ENCODE measurements around the gene SGSM1. TPM values are rescaled to one million over a fixed set of nuclear protein-coding genes. Genes with fewer than 3 reads are reported as not detected.

SGSM1 gene
- total RNA-seq, 1 donor from 2014 or later, result under 0.01 TPM

DNA sequence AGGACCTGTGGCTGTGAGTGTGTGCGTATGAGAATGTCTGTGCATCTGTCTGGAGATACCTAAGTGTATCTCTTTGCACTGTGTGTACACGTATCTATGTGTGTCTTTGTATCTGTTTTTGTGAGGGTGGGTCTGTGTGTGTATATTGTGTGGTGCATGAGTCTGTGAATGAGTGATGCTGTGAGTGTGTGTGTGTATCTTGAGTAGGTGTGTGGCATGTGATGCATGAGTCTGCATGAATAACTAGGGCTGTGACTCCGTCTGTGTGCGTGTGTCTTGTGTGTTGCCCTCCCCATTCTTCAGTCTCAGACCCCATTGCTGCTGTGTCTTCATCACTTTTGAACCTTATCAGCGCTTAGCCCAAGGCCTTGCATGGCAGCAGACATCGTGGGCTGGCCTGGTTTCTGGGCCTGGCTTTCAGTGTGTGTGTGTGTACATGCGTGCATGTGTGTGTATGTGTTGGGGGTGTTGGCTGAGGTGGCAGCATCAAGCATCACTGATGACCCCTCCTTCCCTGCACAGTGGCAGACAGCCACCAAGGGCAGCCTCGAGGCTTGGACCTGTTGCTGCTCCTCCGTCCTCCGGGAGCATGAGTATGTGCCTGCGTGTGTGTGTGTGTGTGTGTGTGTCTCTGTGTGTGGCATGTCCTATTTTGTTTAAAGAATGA lies 1.4 kb downstream of the SGSM1 start:
- no peaks in the 10 kb centered on the region for H3K36me3 ChIP-seq (ENCODE audit: control insufficient read depth in 3 of 3, insufficient read depth in 3 of 3, low read length in 3 of 3)
- no peak overlapping the region for H3K4me3 ChIP-seq (ENCODE audit: low read length in 3 of 3)
- no peaks in the 10 kb centered on the region for H3K9me3 ChIP-seq (ENCODE audit: control insufficient read depth in 3 of 3, low read length in 3 of 3)
- no peak overlapping the region for H3K27ac ChIP-seq (ENCODE audit: low read depth, low read length)
- no peaks in the 10 kb centered on the region for H3K27me3 ChIP-seq (ENCODE audit: control insufficient read depth in 3 of 3, insufficient read depth in 3 of 3, low read length in 3 of 3)
- peaks cover 4 to 12% (median 10%) of the 10 kb centered on the region in 3 donors for H3K4me1 ChIP-seq (ENCODE audit: control insufficient read depth in 3 of 3, insufficient read depth in 3 of 3, low read length in 3 of 3)
- H3K9ac ChIP-seq (ENCODE audit: low read depth in 1 of 3, low read length in 3 of 3), result peak overlapping the region in 1 of 3 donors; percentile 8

DNA sequence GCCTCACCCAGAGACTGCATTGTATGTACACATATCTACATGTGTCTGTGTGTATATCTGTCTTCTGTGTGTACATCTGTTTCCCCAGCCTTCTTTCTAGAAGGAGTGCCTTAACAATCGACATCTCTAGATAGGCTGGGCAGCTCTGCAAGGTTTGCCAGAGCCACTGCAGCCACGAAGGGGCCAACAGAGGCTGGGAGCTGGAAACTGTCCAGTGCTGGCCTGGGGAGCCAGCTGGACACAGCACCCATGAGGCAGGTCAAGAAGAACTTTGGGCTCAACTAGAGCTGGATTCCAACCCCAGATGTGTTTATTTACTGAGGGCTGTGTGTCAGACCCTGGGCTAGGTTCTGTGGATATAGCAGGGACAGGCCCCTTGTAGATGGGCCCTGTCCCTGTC lies 3.3 kb downstream of the SGSM1 start:
- Histone ChIP-seq H3K9ac (ENCODE audit: low read depth in 1 of 3, low read length in 3 of 3) (no peak overlapping the region), H3K9me3 (ENCODE audit: control insufficient read depth in 3 of 3, low read length in 3 of 3) (no peaks in the 10 kb centered on the region), H3K4me3 (ENCODE audit: low read length in 3 of 3) (no peak overlapping the region), H3K4me1 (ENCODE audit: control insufficient read depth in 3 of 3, insufficient read depth in 3 of 3, low read length in 3 of 3) (peaks cover 4 to 12% (median 10%) of the 10 kb centered on the region in 3 donors), H3K27me3 (ENCODE audit: control insufficient read depth in 3 of 3, insufficient read depth in 3 of 3, low read length in 3 of 3) (no peaks in the 10 kb centered on the region), H3K36me3 (ENCODE audit: control insufficient read depth in 3 of 3, insufficient read depth in 3 of 3, low read length in 3 of 3) (no peaks in the 10 kb centered on the region), H3K27ac (ENCODE audit: low read depth, low read length) (no peak overlapping the region)

DNA sequence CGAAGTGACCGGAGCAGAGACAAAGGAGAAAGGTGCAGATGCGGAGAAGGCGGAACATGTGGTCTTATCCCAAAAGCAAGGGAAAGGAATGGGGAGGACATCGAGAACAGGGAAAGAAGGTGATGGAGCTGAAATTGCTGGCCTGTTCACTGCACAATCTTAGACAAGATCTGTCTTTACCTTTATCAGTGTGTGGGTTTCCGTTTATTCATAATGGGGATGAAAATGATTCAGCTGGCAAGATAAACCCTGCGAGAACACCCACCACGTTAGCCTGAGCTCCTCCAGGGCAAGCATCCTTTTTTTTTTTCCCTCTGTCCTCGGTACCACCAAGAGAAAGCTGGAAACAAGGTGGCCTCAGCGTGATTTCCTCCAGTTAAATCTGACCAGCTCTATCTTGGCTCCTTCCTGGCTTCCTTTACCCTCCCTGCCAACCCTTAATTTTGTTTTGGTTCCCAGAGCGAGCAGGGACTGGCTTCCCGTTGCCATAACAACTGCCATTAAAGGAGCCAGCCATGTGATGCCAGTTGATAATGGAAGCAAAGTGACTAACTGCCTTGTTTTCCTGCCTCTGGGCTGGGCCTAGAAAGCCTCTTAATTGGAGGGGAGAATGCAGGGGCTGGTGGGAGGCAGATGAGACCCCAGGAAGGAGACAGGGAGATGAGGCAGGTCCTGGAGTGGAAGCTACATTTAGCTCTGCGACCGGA lies 4.2 kb downstream of the SGSM1 start:
- no peak overlapping the region for H3K27ac ChIP-seq (ENCODE audit: low read depth, low read length)
- H3K4me3 ChIP-seq (ENCODE audit: low read length in 3 of 3), result no peak overlapping the region
- H3K36me3 ChIP-seq (ENCODE audit: control insufficient read depth in 3 of 3, insufficient read depth in 3 of 3, low read length in 3 of 3), result no peaks in the 10 kb centered on the region
- no peak overlapping the region for H3K9ac ChIP-seq (ENCODE audit: low read depth in 1 of 3, low read length in 3 of 3)
- H3K27me3 ChIP-seq (ENCODE audit: control insufficient read depth in 3 of 3, insufficient read depth in 3 of 3, low read length in 3 of 3), result no peaks in the 10 kb centered on the region
- H3K9me3 ChIP-seq (ENCODE audit: control insufficient read depth in 3 of 3, low read length in 3 of 3), result no peaks in the 10 kb centered on the region
- H3K4me1 ChIP-seq (ENCODE audit: control insufficient read depth in 3 of 3, insufficient read depth in 3 of 3, low read length in 3 of 3), result peaks cover 4 to 12% (median 10%) of the 10 kb centered on the region in 3 donors

DNA sequence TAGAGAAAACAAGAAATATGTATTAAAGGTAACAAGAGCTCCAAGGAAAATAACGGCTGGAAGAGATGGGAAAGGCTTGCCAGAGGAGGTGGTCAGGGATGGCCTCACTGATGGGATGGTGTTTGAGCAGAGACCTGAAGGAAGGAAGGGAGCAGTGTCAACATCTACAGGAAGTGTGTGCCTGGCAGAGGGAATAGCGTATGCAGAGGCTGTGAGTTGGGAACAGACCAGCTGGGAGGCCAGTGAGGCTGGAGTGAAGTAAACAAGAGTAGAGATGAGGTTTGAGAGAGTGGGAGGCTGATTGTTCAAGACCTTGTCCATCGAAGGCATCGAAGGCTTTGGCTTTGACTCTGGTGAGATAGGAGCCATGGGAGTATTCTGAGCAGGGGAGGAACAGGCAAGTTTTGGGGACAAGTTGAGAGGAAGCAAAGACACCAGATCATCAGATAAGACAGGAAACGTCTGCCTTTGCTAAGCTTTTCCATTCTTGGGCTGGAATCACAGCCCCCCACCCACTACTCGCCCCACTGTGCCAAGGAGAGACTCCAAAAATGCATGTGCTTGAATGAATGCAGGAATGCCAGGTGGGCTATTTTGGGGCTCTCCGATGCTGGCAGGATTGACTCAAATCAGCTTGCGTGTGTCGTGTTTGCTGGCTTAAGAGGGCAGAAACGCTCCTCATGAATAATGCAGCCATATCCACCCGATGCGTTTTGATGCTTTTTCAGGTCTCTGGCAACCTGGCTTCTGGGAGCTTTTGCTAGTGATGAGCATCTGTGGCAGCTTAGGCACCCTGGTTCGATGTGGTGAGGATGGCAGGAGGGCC lies 7.2 kb downstream of the SGSM1 start:
- peaks cover 0 to 7% (median 0%) of the 10 kb centered on the region in 3 donors for H3K4me1 ChIP-seq (ENCODE audit: control insufficient read depth in 3 of 3, insufficient read depth in 3 of 3, low read length in 3 of 3)
- H3K27ac ChIP-seq (ENCODE audit: low read depth, low read length), result no peak overlapping the region

DNA sequence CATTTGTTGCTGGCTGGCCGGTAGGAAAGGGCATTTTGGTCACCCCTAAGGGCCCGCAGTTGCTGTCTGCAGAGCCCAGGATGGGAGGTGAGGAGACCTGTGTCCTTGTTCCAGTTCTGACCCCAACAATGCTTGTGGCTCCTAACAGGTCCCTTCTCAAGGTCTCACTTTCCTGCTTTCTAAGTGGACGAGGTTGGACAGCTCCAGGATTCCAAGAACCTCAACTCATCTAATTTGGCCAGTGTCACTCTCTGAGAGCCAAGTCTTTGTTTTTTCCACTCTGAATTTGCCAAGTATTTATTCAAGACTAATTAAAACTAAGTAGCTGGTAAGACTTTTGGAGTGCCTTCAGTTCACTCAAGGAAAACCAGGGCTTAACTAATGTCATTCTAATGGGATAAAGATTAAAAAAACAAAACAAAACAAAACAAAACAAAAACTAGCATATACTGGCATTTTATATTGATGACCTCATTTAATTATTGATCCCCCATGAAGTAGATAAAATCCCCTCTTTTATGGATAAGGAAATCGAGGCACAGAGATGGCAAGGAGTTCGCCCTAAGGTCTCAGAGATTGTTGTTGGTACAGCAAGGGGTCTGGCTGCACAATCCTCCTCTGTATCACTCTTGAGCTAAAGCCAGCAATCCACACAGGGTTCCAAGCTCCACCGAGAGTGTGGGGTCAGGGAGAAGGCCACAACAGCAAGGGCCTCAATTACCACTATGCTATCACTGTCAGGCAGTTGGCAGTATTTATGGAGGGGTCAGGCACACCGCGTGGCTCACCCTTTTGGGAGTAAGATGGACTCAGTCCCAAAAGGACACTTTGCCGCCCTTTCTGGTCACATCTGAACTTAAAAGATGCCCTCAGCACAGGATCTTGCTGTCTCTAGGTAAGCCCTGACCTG lies 8.1 kb downstream of the SGSM1 start:
- no peaks in the 10 kb centered on the region for H3K36me3 ChIP-seq (ENCODE audit: control insufficient read depth in 3 of 3, insufficient read depth in 3 of 3, low read length in 3 of 3)
- H3K4me1 ChIP-seq (ENCODE audit: control insufficient read depth in 3 of 3, insufficient read depth in 3 of 3, low read length in 3 of 3), result peaks cover 0 to 7% (median 0%) of the 10 kb centered on the region in 3 donors
- H3K27ac ChIP-seq (ENCODE audit: low read depth, low read length), result no peak overlapping the region
- H3K9me3 ChIP-seq (ENCODE audit: control insufficient read depth in 3 of 3, low read length in 3 of 3), result peaks cover 0 to 2% (median 0%) of the 10 kb centered on the region in 3 donors
- H3K9ac ChIP-seq (ENCODE audit: low read depth in 1 of 3, low read length in 3 of 3), result no peak overlapping the region
- H3K4me3 ChIP-seq (ENCODE audit: low read length in 3 of 3), result no peak overlapping the region
- no peaks in the 10 kb centered on the region for H3K27me3 ChIP-seq (ENCODE audit: control insufficient read depth in 3 of 3, insufficient read depth in 3 of 3, low read length in 3 of 3)

More for the DNA sequence above, 7.2 kb downstream of the SGSM1 start:
- H3K4me3 ChIP-seq (ENCODE audit: low read length in 3 of 3), result no peak overlapping the region
- H3K36me3 ChIP-seq (ENCODE audit: control insufficient read depth in 3 of 3, insufficient read depth in 3 of 3, low read length in 3 of 3), result no peaks in the 10 kb centered on the region
- no peaks in the 10 kb centered on the region for H3K27me3 ChIP-seq (ENCODE audit: control insufficient read depth in 3 of 3, insufficient read depth in 3 of 3, low read length in 3 of 3)
- peaks cover 0 to 2% (median 0%) of the 10 kb centered on the region in 3 donors for H3K9me3 ChIP-seq (ENCODE audit: control insufficient read depth in 3 of 3, low read length in 3 of 3)
- H3K9ac ChIP-seq (ENCODE audit: low read depth in 1 of 3, low read length in 3 of 3), result no peak overlapping the region

DNA sequence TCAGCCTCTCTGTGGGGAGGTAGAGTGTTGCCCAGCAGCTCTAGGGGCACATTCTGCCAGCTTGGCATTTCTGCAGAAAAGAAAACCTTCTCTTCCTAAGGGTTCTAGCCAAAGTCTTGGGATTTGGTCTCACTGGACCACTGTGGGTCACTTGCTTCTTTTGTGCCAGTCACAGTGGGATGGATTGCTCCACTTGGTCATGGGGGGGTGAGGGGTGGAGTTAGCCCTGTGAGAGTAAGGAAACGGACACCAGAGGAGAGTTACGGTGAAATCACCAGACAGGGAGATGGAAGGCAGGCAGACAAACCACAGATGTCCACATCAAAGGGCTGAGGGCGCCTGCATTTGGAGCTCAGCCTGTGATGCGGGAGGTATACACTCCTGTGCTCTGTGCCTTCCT lies 10.8 kb downstream of the SGSM1 start:
- H3K9ac ChIP-seq (ENCODE audit: low read depth in 1 of 3, low read length in 3 of 3), result no peak overlapping the region
- peaks cover 0 to 2% (median 0%) of the 10 kb centered on the region in 3 donors for H3K9me3 ChIP-seq (ENCODE audit: control insufficient read depth in 3 of 3, low read length in 3 of 3)
- H3K27ac ChIP-seq (ENCODE audit: low read depth, low read length), result no peak overlapping the region
- H3K36me3 ChIP-seq (ENCODE audit: control insufficient read depth in 3 of 3, insufficient read depth in 3 of 3, low read length in 3 of 3), result no peaks in the 10 kb centered on the region
- no peak overlapping the region for H3K4me3 ChIP-seq (ENCODE audit: low read length in 3 of 3)
- no peaks in the 10 kb centered on the region for H3K27me3 ChIP-seq (ENCODE audit: control insufficient read depth in 3 of 3, insufficient read depth in 3 of 3, low read length in 3 of 3)
- H3K4me1 ChIP-seq (ENCODE audit: control insufficient read depth in 3 of 3, insufficient read depth in 3 of 3, low read length in 3 of 3), result peaks cover 11 to 14% (median 13%) of the 10 kb centered on the region in 3 donors

DNA sequence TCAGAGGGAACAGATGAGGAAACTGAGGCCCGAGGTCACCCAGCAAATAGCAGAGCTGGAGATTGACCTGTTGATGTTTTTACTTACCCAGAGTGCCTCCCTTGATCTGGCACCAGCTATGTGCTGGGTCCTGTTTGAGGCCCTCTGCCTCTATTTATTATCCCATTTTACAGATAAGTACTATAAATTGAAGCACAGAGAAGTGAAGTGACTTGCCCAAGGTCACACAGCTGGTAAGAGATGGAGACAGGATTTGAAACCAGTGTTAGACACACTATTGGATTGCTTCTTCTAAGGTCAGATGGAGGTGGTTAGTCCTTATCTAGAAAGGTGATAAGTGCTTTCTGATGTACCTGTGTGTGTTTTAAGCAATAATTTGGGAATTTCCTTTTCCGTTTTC lies 13.5 kb downstream of the SGSM1 start:
- H3K9ac ChIP-seq (ENCODE audit: low read depth in 1 of 3, low read length in 3 of 3), result peak overlapping the region in 2 of 3 donors; percentile 38 to 73
- no peaks in the 10 kb centered on the region for H3K36me3 ChIP-seq (ENCODE audit: control insufficient read depth in 3 of 3, insufficient read depth in 3 of 3, low read length in 3 of 3)
- peaks cover 11 to 16% (median 14%) of the 10 kb centered on the region in 3 donors for H3K4me1 ChIP-seq (ENCODE audit: control insufficient read depth in 3 of 3, insufficient read depth in 3 of 3, low read length in 3 of 3)
- peaks cover 0 to 2% (median 0%) of the 10 kb centered on the region in 3 donors for H3K9me3 ChIP-seq (ENCODE audit: control insufficient read depth in 3 of 3, low read length in 3 of 3)
- peak overlapping the region; percentile 49 for H3K27ac ChIP-seq (ENCODE audit: low read depth, low read length)
- H3K27me3 ChIP-seq (ENCODE audit: control insufficient read depth in 3 of 3, insufficient read depth in 3 of 3, low read length in 3 of 3), result peaks cover 0 to 3% (median 0%) of the 10 kb centered on the region in 3 donors
- no peak overlapping the region for H3K4me3 ChIP-seq (ENCODE audit: low read length in 3 of 3)

DNA sequence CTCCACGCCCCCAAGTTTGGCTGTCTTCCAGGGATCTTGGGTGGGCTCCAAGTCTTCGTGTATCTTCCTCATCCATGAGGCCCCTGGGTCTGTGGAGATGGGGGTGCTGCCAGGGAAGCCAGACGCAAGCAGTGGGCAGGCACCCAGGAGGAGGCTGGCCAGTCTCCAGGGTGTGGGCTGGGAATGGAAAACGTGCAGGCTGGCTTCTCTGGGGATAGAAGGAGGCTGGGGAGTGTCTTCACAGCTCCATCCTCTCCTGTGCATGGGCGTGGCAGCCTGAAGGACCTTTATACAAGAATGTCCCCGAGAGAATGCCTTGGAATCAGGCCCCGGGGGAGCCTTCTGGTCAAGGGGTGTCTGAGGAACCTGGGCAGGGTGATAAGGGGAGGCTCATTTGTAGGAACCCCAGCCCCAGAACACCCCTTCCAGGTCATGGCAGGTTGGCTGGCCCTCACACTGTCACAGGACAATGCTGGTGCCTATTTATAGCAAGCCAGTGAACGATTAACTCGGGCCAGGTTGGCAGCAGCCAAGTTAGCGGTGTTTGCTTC lies 14.0 kb downstream of the SGSM1 start:
- Histone ChIP-seq H3K4me1 (ENCODE audit: control insufficient read depth in 3 of 3, insufficient read depth in 3 of 3, low read length in 3 of 3) (peaks cover 11 to 16% (median 14%) of the 10 kb centered on the region in 3 donors), H3K27me3 (ENCODE audit: control insufficient read depth in 3 of 3, insufficient read depth in 3 of 3, low read length in 3 of 3) (peaks cover 0 to 3% (median 0%) of the 10 kb centered on the region in 3 donors), H3K36me3 (ENCODE audit: control insufficient read depth in 3 of 3, insufficient read depth in 3 of 3, low read length in 3 of 3) (no peaks in the 10 kb centered on the region), H3K4me3 (ENCODE audit: low read length in 3 of 3) (peak overlapping the region in 2 of 3 donors; percentile 6 to 35), H3K9ac (ENCODE audit: low read depth in 1 of 3, low read length in 3 of 3) (peak overlapping the region in 2 of 3 donors; percentile 38 to 73), H3K9me3 (ENCODE audit: control insufficient read depth in 3 of 3, low read length in 3 of 3) (peaks cover 0 to 2% (median 0%) of the 10 kb centered on the region in 3 donors), H3K27ac (ENCODE audit: low read depth, low read length) (peak overlapping the region; percentile 49)

DNA sequence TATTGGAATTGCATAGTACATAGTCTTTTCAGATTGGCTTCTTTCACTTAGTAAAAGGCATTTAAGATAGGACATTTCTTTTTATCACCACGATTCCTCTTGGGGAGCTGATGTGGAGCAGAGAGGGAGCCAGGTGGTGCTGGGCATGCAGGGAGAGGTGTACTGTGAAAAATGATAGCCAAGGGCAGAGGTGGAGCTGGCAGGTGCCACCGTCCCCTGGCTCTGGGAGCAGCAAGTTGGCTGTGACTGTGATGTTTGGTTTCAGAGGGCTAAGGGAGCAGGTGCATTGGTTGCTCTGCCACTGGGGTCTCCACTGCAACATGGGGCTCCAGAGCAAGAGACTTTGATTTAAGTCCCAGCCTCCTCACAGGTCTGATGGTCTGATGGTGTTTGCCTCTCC lies 16.5 kb downstream of the SGSM1 start:
- H3K9me3 ChIP-seq (ENCODE audit: control insufficient read depth in 3 of 3, low read length in 3 of 3), result no peaks in the 10 kb centered on the region
- H3K27ac ChIP-seq (ENCODE audit: low read depth, low read length), result no peak overlapping the region

More for the DNA sequence above, 16.5 kb downstream of the SGSM1 start:
- H3K4me3 ChIP-seq (ENCODE audit: low read length in 3 of 3), result no peak overlapping the region
- H3K27me3 ChIP-seq (ENCODE audit: control insufficient read depth in 3 of 3, insufficient read depth in 3 of 3, low read length in 3 of 3), result peaks cover 0 to 3% (median 0%) of the 10 kb centered on the region in 3 donors
- H3K36me3 ChIP-seq (ENCODE audit: control insufficient read depth in 3 of 3, insufficient read depth in 3 of 3, low read length in 3 of 3), result no peaks in the 10 kb centered on the region
- H3K9ac ChIP-seq (ENCODE audit: low read depth in 1 of 3, low read length in 3 of 3), result no peak overlapping the region
- H3K4me1 ChIP-seq (ENCODE audit: control insufficient read depth in 3 of 3, insufficient read depth in 3 of 3, low read length in 3 of 3), result peaks cover 11 to 16% (median 14%) of the 10 kb centered on the region in 3 donors

Measured in skeletal muscle tissue (tissue), 4 donors.